Left lung (tissue), 10 donors: ENCODE measurements around the gene TTC24. TPM values are rescaled to one million over a fixed set of nuclear protein-coding genes. Genes with fewer than 3 reads are reported as not detected.

Source experiments
- ATAC-seq: fragments of 200-7000 bp; cut with Tn5 transposase; one replicate; pipeline ENCODE4 v1.9.1; 2020; ENCODE audit warnings: moderate library complexity
- DNase-seq, 4 donors: peaks; one replicate each; pipeline ENCODE4 v3.0.0-alpha.2; 2013 to 2020
- H3K27ac ChIP-seq, 2 donors: fragments of 200-600 bp; sonication (generic) in 1 of 2; one replicate each; pipeline versions ENCODE4 v1.5.0 to v1.8.0; 2020 to 2021
- H3K27me3 ChIP-seq, 2 donors: fragments of 200-600 bp; sonication (generic) in 1 of 2; one replicate each; pipeline versions ENCODE4 v1.5.0 to v1.8.0; 2020 to 2021
- H3K36me3 ChIP-seq, 2 donors: fragments of 200-600 bp; sonication (generic) in 1 of 2; one replicate each; pipeline versions ENCODE4 v1.5.0 to v1.8.0; 2020 to 2021
- H3K4me1 ChIP-seq, 2 donors: fragments of 200-600 bp; one replicate each; pipeline ENCODE4 v1.8.0; 2021
- H3K4me3 ChIP-seq, 2 donors: fragments of 200-600 bp; sonication (generic) in 1 of 2; one replicate each; pipeline versions ENCODE4 v1.5.0 to v1.8.0; 2020 to 2021; ENCODE audit warnings: mild to moderate bottlenecking in 1 of 2
- H3K9me3 ChIP-seq, 2 donors: fragments of 200-600 bp; sonication (generic) in 1 of 2; one replicate each; pipeline versions ENCODE4 v1.5.0 to v1.8.0; 2020 to 2021
- CTCF ChIP-seq, 2 donors: fragments of 200-600 bp; sonication (generic) in 1 of 2; IDR thresholded peaks; one replicate each; pipeline versions ENCODE4 v1.5.0 to v1.8.0; 2021; ENCODE audit warnings: antibody characterized with exemption in 2 of 2
- intact Hi-C, 2 donors: fragments of 100-400 bp; cut with DNase I; formaldehyde crosslinking; loops; one replicate each; pipeline versions ENCODE4 v1.11.2 to v1.14.2; 2022
- polyA plus RNA-seq, 6 donors: library from polyadenylated mRNA; unstranded; fragments of 120-200 nt; gene quantifications; one replicate each; pipeline ENCODE4 v1.2.1, GENCODE V29; 2013; ENCODE audit not compliant: insufficient read length in 6 of 6
- total RNA-seq, 2 donors: library from RNA; stranded (reverse); fragmentation: NEBNext Ultra II Directional; extraction: Animal tissue kit (Norgen Biotek cat#: 25700); gene quantifications; one replicate each; pipeline ENCODE4 v1.2.1, GENCODE V29; 2021
- donor health status: DM: no; HTN: yes; CAD: no.
- donor health status: DM: no; HTN: no; CAD: no.

TTC24 gene
- total and polyA plus RNA-seq, 8 donors = 0.07 to 0.34 (median 0.16) TPM; not detected in 4

GRCh38 chr1:156623946-156624813 lies 44.7 kb downstream of the TTC24 start:
- H3K27ac ChIP-seq = no peak overlapping the region
- H3K4me3 ChIP-seq = peak overlapping the region in 1 of 2 donors; percentile 26
- intact Hi-C loops = no loop called here
- peaks cover 42 to 100% of the 10 kb centered on the region in 2 donors for H3K27me3 ChIP-seq
- TF ChIP-seq CTCF (IDR thresholded peaks at IDR 0.05) = peak in 1 of 2 donors; percentile 16
- no peaks in the 10 kb centered on the region for H3K9me3 ChIP-seq
- ATAC-seq (peak; percentile 73), DNase-seq (peak in 2 of 4 donors; percentile 46 to 81)
- peaks cover 17 to 24% of the 10 kb centered on the region in 2 donors for H3K4me1 ChIP-seq
- no peaks in the 10 kb centered on the region for H3K36me3 ChIP-seq

GRCh38 chr1:156624814-156625435 lies 45.4 kb downstream of the TTC24 start:
- Histone ChIP-seq H3K27me3 (peaks cover 42 to 100% of the 10 kb centered on the region in 2 donors), H3K4me1 (peaks cover 17 to 24% of the 10 kb centered on the region in 2 donors), H3K9me3 (no peaks in the 10 kb centered on the region), H3K36me3 (no peaks in the 10 kb centered on the region), H3K27ac (no peak overlapping the region), H3K4me3 (peak overlapping the region in 1 of 2 donors; percentile 26)
- TF ChIP-seq CTCF (IDR thresholded peaks at IDR 0.05) = no peak
- DNase-seq (peak in 1 of 4 donors; percentile 76), ATAC-seq (peak; percentile 10)
- intact Hi-C loops = no loop called here

- no peaks in the 10 kb centered on the region for H3K36me3 ChIP-seq
These were observed 46.0 kb downstream of the TTC24 start for GRCh38 chr1:156625436-156626078.

GRCh38 chr1:156626079-156626438 lies 46.5 kb downstream of the TTC24 start:
- H3K9me3 ChIP-seq = no peaks in the 10 kb centered on the region
- DNase-seq (no peak), ATAC-seq (no peak)
- no peak for TF ChIP-seq CTCF (IDR thresholded peaks at IDR 0.05)
- H3K27ac ChIP-seq = no peak overlapping the region
- H3K36me3 ChIP-seq = no peaks in the 10 kb centered on the region
- H3K4me1 ChIP-seq = peaks cover 17 to 24% of the 10 kb centered on the region in 2 donors
- no peak overlapping the region for H3K4me3 ChIP-seq
- H3K27me3 ChIP-seq = peaks cover 42 to 100% of the 10 kb centered on the region in 2 donors
- intact Hi-C loops = no loop called here

More at GRCh38 chr1:156625436-156626078, 46.0 kb downstream of the TTC24 start:
- Histone ChIP-seq H3K9me3 (no peaks in the 10 kb centered on the region), H3K27ac (no peak overlapping the region), H3K27me3 (peaks cover 42 to 100% of the 10 kb centered on the region in 2 donors), H3K4me3 (peak overlapping the region in 1 of 2 donors; percentile 26), H3K4me1 (peaks cover 17 to 24% of the 10 kb centered on the region in 2 donors)
- peak; percentile 74 for ATAC-seq
- DNase-seq = peak in 3 of 4 donors; percentile 48 to 84 (median 68)
- TF ChIP-seq CTCF (IDR thresholded peaks at IDR 0.05) = peak; percentile 62 to 78
- intact Hi-C loops = no loop called here
